HUES64 (cell line): ENCODE data around the gene EPB41L4B.
"Not testable (repeated sequence)": the region's sequence is repeated elsewhere in the genome, so short reads cannot be mapped to it uniquely, and the experiment has no call there.

ENCODE experiments used
- H3K27ac ChIP-seq: 2 replicates; pipeline ENCODE4 v1.7.0; 2013; ENCODE audit warnings: low read depth, low read length, inconsistent platforms
- H3K27me3 ChIP-seq: 2 replicates; pipeline ENCODE4 v1.6.1; 2013; ENCODE audit warnings: mild to moderate bottlenecking, low read length; ENCODE audit not compliant: insufficient read depth
- H3K36me3 ChIP-seq: 2 replicates; pipeline ENCODE4 v1.6.1; 2013; ENCODE audit warnings: mild to moderate bottlenecking, low read length; ENCODE audit not compliant: insufficient read depth
- H3K4me1 ChIP-seq: 2 replicates; pipeline ENCODE4 v1.6.1; 2013; ENCODE audit warnings: mild to moderate bottlenecking, low read length, moderate library complexity; ENCODE audit not compliant: insufficient read depth
- H3K4me3 ChIP-seq: 2 replicates; pipeline ENCODE4 v1.5.1; 2013; ENCODE audit warnings: mild to moderate bottlenecking, low read length, moderate library complexity
- H3K9ac ChIP-seq: 2 replicates; pipeline ENCODE4 v1.6.1; 2013; ENCODE audit warnings: mild to moderate bottlenecking, low read depth, low read length
- H3K9me3 ChIP-seq: 2 replicates; pipeline ENCODE4 v1.6.1; 2013; ENCODE audit warnings: low read depth, low read length; ENCODE audit not compliant: insufficient read depth
- WGBS: fragments of 150-250, 120-280 bp; methylation state at CpG from one replicate; pipeline ENCODE4 v1.1.7; 2013; ENCODE audit warnings: missing lambda C conversion rate; 5-methylcytosine and 5-hydroxymethylcytosine counted together

Gene EPB41L4B

GRCh38 chr9:109224751-109225150, 96.1 kb downstream of the EPB41L4B start:
- no peak overlapping the region for H3K4me3 ChIP-seq
- H3K36me3 ChIP-seq, result no peaks in the 10 kb centered on the region
- 86% methylated on average over 3 of the region's 3 CpGs for WGBS
- H3K27me3 ChIP-seq, result no peaks in the 10 kb centered on the region
- H3K9me3 ChIP-seq, result no peaks in the 10 kb centered on the region
- H3K27ac ChIP-seq, result no peak overlapping the region
- H3K9ac ChIP-seq, result no peak overlapping the region
- H3K4me1 ChIP-seq, result no peaks in the 10 kb centered on the region

DNA sequence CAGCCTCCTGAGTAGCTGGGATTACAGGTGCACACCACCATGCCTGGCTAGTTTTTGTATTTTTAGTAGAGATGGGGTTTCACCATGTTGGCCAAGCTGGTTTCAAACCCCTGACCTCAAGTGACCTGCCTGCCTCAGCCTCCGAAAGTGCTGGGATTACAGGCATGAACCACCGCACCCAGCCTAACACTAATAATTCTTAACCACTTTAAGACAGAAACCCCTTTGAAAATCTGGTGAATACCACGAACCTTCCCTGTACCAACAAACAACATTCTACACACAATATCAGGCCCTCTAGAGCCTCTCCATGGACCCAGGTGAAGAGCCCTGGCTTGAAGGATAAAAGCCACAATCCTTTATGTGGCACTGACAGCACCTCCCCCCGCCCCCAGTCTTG, 102.6 kb downstream of the EPB41L4B start:
- WGBS, result 90% methylated on average over 4 of the region's 4 CpGs
- H3K27ac ChIP-seq, H3K4me1 ChIP-seq: not testable (repeated sequence)

GRCh38 chr9:109214414-109214813, 106.4 kb downstream of the EPB41L4B start:
- no peak overlapping the region for H3K4me3 ChIP-seq
- no peak overlapping the region for H3K9ac ChIP-seq
- no peaks in the 10 kb centered on the region for H3K9me3 ChIP-seq
- H3K27me3 ChIP-seq, result no peaks in the 10 kb centered on the region
- no peaks in the 10 kb centered on the region for H3K36me3 ChIP-seq
- WGBS, result 92% methylated on average over 6 of the region's 6 CpGs
- no peaks in the 10 kb centered on the region for H3K4me1 ChIP-seq
- no peak overlapping the region for H3K27ac ChIP-seq

More for the DNA sequence above, 102.6 kb downstream of the EPB41L4B start:
- H3K9me3 ChIP-seq, H3K9ac ChIP-seq, H3K4me3 ChIP-seq, H3K27me3 ChIP-seq, H3K36me3 ChIP-seq: not testable (repeated sequence)

GRCh38 chr9:109213285-109214121, 107.4 kb downstream of the EPB41L4B start:
- Histone ChIP-seq H3K4me3 (no peak overlapping the region), H3K9ac (no peak overlapping the region), H3K4me1 (no peaks in the 10 kb centered on the region), H3K9me3 (no peaks in the 10 kb centered on the region), H3K27me3 (no peaks in the 10 kb centered on the region), H3K36me3 (no peaks in the 10 kb centered on the region), H3K27ac (no peak overlapping the region)
- 91% methylated on average over 11 of the region's 11 CpGs for WGBS

DNA sequence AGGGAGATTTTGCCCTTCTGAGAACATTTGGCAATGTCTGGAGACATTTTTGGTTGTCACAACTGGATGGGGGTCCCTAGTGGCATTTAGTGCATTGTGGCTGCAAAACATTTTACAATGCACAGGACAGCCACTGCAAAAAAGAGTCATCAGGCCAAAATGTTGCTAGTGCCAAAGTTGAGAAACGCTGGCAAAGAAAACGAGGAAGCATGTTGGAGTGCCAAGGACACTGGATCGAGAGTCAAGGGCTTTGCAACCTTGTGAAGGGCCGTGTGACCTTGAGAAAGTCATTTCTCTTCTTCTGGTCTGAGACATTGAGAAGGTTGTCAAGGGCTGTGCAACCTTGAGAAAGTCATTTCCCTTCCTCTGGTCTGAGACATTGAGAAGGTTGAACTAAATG, 108.1 kb downstream of the EPB41L4B start:
- Histone ChIP-seq H3K27me3 (no peaks in the 10 kb centered on the region), H3K27ac (no peak overlapping the region), H3K36me3 (no peaks in the 10 kb centered on the region), H3K9ac (no peak overlapping the region), H3K4me1 (no peaks in the 10 kb centered on the region), H3K4me3 (no peak overlapping the region), H3K9me3 (no peaks in the 10 kb centered on the region)
- 93% methylated on average over 4 of the region's 4 CpGs for WGBS

DNA sequence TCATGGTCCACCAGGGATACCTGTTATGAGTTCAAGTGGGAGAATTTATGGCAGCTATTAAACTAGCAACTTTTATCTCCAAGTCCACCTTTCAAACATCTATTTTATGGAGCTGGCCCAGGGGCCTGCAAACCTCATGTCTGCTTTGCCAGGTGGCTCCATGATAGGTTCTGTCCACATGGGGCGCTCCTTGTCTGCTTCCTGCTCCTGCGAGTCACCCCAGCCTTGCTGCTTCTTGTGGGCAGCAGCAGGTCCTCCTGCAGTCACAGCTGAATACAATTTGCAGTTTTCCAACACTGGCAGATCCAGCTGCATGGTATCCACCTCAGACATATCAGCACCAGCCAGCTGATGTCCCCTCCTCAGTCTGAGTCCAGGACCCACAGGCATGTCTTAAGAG, 114.2 kb downstream of the EPB41L4B start:
- 89% methylated on average over 2 of the region's 2 CpGs for WGBS
- Histone ChIP-seq H3K9ac (no peak overlapping the region), H3K9me3 (no peaks in the 10 kb centered on the region), H3K27ac (no peak overlapping the region), H3K4me1 (no peaks in the 10 kb centered on the region), H3K36me3 (no peaks in the 10 kb centered on the region), H3K27me3 (no peaks in the 10 kb centered on the region), H3K4me3 (no peak overlapping the region)

GRCh38 chr9:109205526-109205925, 115.3 kb downstream of the EPB41L4B start:
- Histone ChIP-seq H3K27ac (no peak overlapping the region), H3K27me3 (no peaks in the 10 kb centered on the region), H3K9me3 (no peaks in the 10 kb centered on the region), H3K36me3 (no peaks in the 10 kb centered on the region), H3K4me3 (no peak overlapping the region), H3K4me1 (no peaks in the 10 kb centered on the region), H3K9ac (no peak overlapping the region)
- WGBS, result 88% methylated on average over 1 of the region's 1 CpG

- no peaks in the 10 kb centered on the region for H3K27me3 ChIP-seq
Measured at GRCh38 chr9:109203761-109204360, 117.0 kb downstream of the EPB41L4B start.

DNA sequence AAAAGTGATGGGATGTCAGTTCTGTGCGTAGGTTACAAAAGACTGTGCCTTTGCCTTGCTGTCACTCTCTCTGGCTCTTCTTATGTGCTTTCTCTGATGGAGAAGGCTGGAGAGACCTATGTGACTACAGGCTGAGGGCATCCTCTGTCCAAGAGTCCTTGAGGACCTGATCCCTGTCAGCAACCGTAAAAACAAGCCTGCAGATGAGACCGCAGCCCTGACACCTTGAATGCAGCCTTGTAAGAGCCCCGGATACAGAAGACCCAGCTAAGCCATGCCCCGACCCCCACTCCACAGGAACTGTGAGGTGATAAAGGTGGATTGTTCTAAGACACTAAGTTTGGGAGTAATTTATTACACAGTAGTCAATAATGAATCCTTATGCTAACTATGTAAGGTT, 121.2 kb downstream of the EPB41L4B start:
- Histone ChIP-seq H3K9me3 (no peaks in the 10 kb centered on the region), H3K36me3 (no peaks in the 10 kb centered on the region), H3K4me3 (no peak overlapping the region), H3K4me1 (no peaks in the 10 kb centered on the region), H3K9ac (no peak overlapping the region), H3K27me3 (no peaks in the 10 kb centered on the region), H3K27ac (no peak overlapping the region)
- 91% methylated on average over 5 of the region's 5 CpGs for WGBS

More at GRCh38 chr9:109203761-109204360, 117.0 kb downstream of the EPB41L4B start:
- H3K4me1 ChIP-seq, result no peaks in the 10 kb centered on the region
- no peaks in the 10 kb centered on the region for H3K36me3 ChIP-seq
- H3K27ac ChIP-seq, result no peak overlapping the region
- no peaks in the 10 kb centered on the region for H3K9me3 ChIP-seq
- WGBS, result 90% methylated on average over 3 of the region's 4 CpGs
- no peak overlapping the region for H3K9ac ChIP-seq
- no peak overlapping the region for H3K4me3 ChIP-seq

GRCh38 chr9:109198736-109199382, 122.0 kb downstream of the EPB41L4B start:
- WGBS, result 80% methylated on average over 6 of the region's 6 CpGs
- Histone ChIP-seq H3K4me3 (no peak overlapping the region), H3K36me3 (no peaks in the 10 kb centered on the region), H3K27me3 (no peaks in the 10 kb centered on the region), H3K27ac (no peak overlapping the region), H3K9ac (no peak overlapping the region), H3K9me3 (no peaks in the 10 kb centered on the region), H3K4me1 (no peaks in the 10 kb centered on the region)

- H3K9ac ChIP-seq, result no peak overlapping the region
- H3K4me1 ChIP-seq, result no peaks in the 10 kb centered on the region
- H3K27me3 ChIP-seq, result no peaks in the 10 kb centered on the region
- H3K36me3 ChIP-seq, result no peaks in the 10 kb centered on the region
- no peaks in the 10 kb centered on the region for H3K9me3 ChIP-seq
- no peak overlapping the region for H3K27ac ChIP-seq
- 84% methylated on average over 11 of the region's 11 CpGs for WGBS
- H3K4me3 ChIP-seq, result no peak overlapping the region
Measured at GRCh38 chr9:109193974-109194556, 126.8 kb downstream of the EPB41L4B start.
